ENCODE measurements around the gene NACA2.

GRCh38 chr17:61583242-61583641, 7.8 kb downstream of the NACA2 start:
- no peak for TF ChIP-seq ZNF350 (CRISPR knock-in tag; IDR thresholded peaks at IDR 0.05; ENCODE audit: borderline replicate concordance, low read depth)
- TF ChIP-seq CTCF (CRISPR knock-in tag; IDR thresholded peaks at IDR 0.05) = peak; percentile 55
- no peak for TF ChIP-seq KLF15 (CRISPR knock-in tag; IDR thresholded peaks at IDR 0.05; ENCODE audit: borderline replicate concordance)
- TF ChIP-seq POLR2A (IDR thresholded peaks at IDR 0.05; ENCODE audit: insufficient read depth in 1 of 2, low read depth in 2 of 2, low read length in 2 of 2) = no peak
- no peak for TF ChIP-seq ZNF451 (CRISPR knock-in tag; IDR thresholded peaks at IDR 0.05)

Measured in HepG2 (cell line).